H1 (cell line): ENCODE data around the gene C18orf63. TPM values are rescaled to one million over a fixed set of nuclear protein-coding genes. Genes with fewer than 3 reads are reported as not detected.
A peak's percentile ranks its signal among the peaks of the same experiment; 100 is the strongest.

Experiments used
- CTCF ChIA-PET: fragments of 300-600 bp; sonication (Branson Sonifier 250); formaldehyde crosslinking; loops from one replicate; lab custom pipeline; 2021; ENCODE audit not compliant: partially characterized antibody; lab: Charles Lee
- POLR2A ChIA-PET: fragments of 300-600 bp; sonication (Branson Sonifier 250); formaldehyde crosslinking; loops from one replicate; lab custom pipeline; 2021; ENCODE audit warnings: inconsistent platforms; ENCODE audit not compliant: partially characterized antibody; lab: Charles Lee
- DNase-seq, 2 experiments: peaks; one replicate each; pipeline versions ENCODE4 v3.0.0 to v3.0.0-alpha.2; 2010 to 2022; ENCODE audit warnings: low spot score in 2 of 2, low read depth in 1 of 2, mixed read lengths in 1 of 2
- FAIRE-seq: peaks from 2 replicates; lab custom pipeline; 2011; peaks lifted over from hg19 to GRCh38; lab: Jason Lieb, UNC
- H2AFZ ChIP-seq: 2 replicates; pipeline ENCODE4 v1.8.1; 2012; ENCODE audit warnings: low read length, inconsistent platforms
- H2AK5ac ChIP-seq: 2 replicates; pipeline ENCODE4 v1.6.1; 2013; ENCODE audit warnings: low read depth, low read length
- H2BK120ac ChIP-seq: replicated peaks from 2 replicates; pipeline ENCODE3; 2013; ENCODE audit warnings: low read depth, low read length, inconsistent platforms
- H2BK12ac ChIP-seq: 2 replicates; pipeline ENCODE4 v1.6.1; 2013; ENCODE audit warnings: low read depth, low read length
- H2BK15ac ChIP-seq: 2 replicates; pipeline ENCODE4 v1.6.1; 2013; ENCODE audit warnings: low read length
- H2BK20ac ChIP-seq: 2 replicates; pipeline ENCODE4 v1.6.1; 2013; ENCODE audit warnings: low read length
- H2BK5ac ChIP-seq: 2 replicates; pipeline ENCODE4 v1.6.1; 2013; ENCODE audit warnings: low read depth, low read length
- H3K14ac ChIP-seq: 2 replicates; pipeline ENCODE4 v1.6.1; 2013; ENCODE audit warnings: inconsistent platforms; ENCODE audit not compliant: insufficient read length
- H3K18ac ChIP-seq: 2 replicates; pipeline ENCODE4 v1.6.1; 2013; ENCODE audit warnings: low read length; ENCODE audit errors: extremely low read depth
- H3K23ac ChIP-seq: 2 replicates; pipeline ENCODE4 v1.6.1; 2013; ENCODE audit warnings: inconsistent platforms; ENCODE audit not compliant: insufficient read length
- H3K23me2 ChIP-seq: 2 replicates; pipeline ENCODE4 v1.6.1; 2013; ENCODE audit warnings: low read depth, low read length
- H3K27ac ChIP-seq: 2 replicates; pipeline ENCODE4 v1.6.1; 2011; ENCODE audit warnings: low read depth, low read length, inconsistent platforms
- H3K27me3 ChIP-seq, 4 experiments: replicated peaks in 1 of 4; 1 replicate in 1 of 4; 2 replicates in 3 of 4; pipeline versions ENCODE4 v1.6.1 to v1.8.1; 2011 to 2013; ENCODE audit warnings: low read length in 3 of 4, mild to moderate bottlenecking in 3 of 4, inconsistent platforms in 2 of 4, mixed read lengths in 2 of 4, moderate library complexity in 1 of 4; ENCODE audit not compliant: control insufficient read depth in 3 of 4, insufficient read depth in 3 of 4; ENCODE audit errors: extremely low read depth in 1 of 4
- H3K36me3 ChIP-seq, 4 experiments: 2 replicates each; pipeline versions ENCODE4 v1.6.1 to v1.8.1; 2011 to 2013; ENCODE audit warnings: mild to moderate bottlenecking in 4 of 4, low read length in 3 of 4, moderate library complexity in 2 of 4, control low read depth in 1 of 4, inconsistent platforms in 1 of 4; ENCODE audit not compliant: insufficient read depth in 4 of 4, control insufficient read depth in 2 of 4
- H3K4ac ChIP-seq: replicated peaks from 2 replicates; pipeline ENCODE3; 2013; ENCODE audit warnings: low read length, low read depth, mixed read lengths, inconsistent platforms; ENCODE audit not compliant: insufficient read length
- H3K4me1 ChIP-seq, 4 experiments: replicated peaks in 1 of 4; 1 replicate in 1 of 4; 2 replicates in 3 of 4; pipeline versions ENCODE4 v1.6.1 to v1.8.1; 2011 to 2013; ENCODE audit warnings: low read length in 3 of 4, inconsistent platforms in 2 of 4, mixed read lengths in 1 of 4; ENCODE audit not compliant: insufficient read depth in 4 of 4, control insufficient read depth in 3 of 4
- H3K4me2 ChIP-seq, 2 experiments: 2 replicates each; pipeline versions ENCODE4 v1.6.1 to v1.8.1; 2011 to 2013; ENCODE audit warnings: low read depth in 2 of 2, low read length in 2 of 2, control low read depth in 1 of 2, inconsistent platforms in 1 of 2, mild to moderate bottlenecking in 1 of 2; ENCODE audit not compliant: insufficient read depth in 1 of 2
- H3K4me3 ChIP-seq, 4 experiments: fragments of 200-600, 300-600 bp in 1 of 4; sonication (generic), shearing (Covaris generic), sonication (Bioruptor Twin) in 1 of 4; 2 replicates each; pipeline versions ENCODE4 v1.5.1 to v1.8.1; 2011 to 2016; ENCODE audit warnings: low read length in 4 of 4, low read depth in 3 of 4, control low read depth in 2 of 4, inconsistent platforms in 2 of 4, mild to moderate bottlenecking in 2 of 4, mixed read lengths in 1 of 4, moderate library complexity in 1 of 4; ENCODE audit not compliant: insufficient read depth in 2 of 4; ENCODE audit errors: extremely low read depth in 1 of 4
- H3K56ac ChIP-seq: replicated peaks from 2 replicates; pipeline ENCODE3; 2013; ENCODE audit warnings: low read depth, mild to moderate bottlenecking, mixed read lengths, low read length, inconsistent platforms; ENCODE audit not compliant: insufficient read length
- H3K79me1 ChIP-seq: 2 replicates; pipeline ENCODE4 v1.6.1; 2013; ENCODE audit warnings: low read depth, low read length, control low read depth
- H3K79me2 ChIP-seq, 2 experiments: 2 replicates each; pipeline versions ENCODE4 v1.6.1 to v1.8.1; 2012 to 2013; ENCODE audit warnings: low read length in 2 of 2, mild to moderate bottlenecking in 2 of 2, inconsistent platforms in 1 of 2; ENCODE audit not compliant: insufficient read depth in 2 of 2, control insufficient read depth in 1 of 2
- H3K9ac ChIP-seq, 4 experiments: replicated peaks in 1 of 4; 1 replicate in 1 of 4; 2 replicates in 3 of 4; pipeline versions ENCODE4 v1.6.1 to v1.8.1; 2011 to 2013; ENCODE audit warnings: low read depth in 3 of 4, low read length in 3 of 4, control low read depth in 2 of 4, mild to moderate bottlenecking in 2 of 4, moderate library complexity in 2 of 4, inconsistent platforms in 1 of 4; ENCODE audit errors: extremely low read depth in 1 of 4
- H3K9me3 ChIP-seq, 2 experiments: 2 replicates each; pipeline versions ENCODE4 v1.6.1 to v1.8.1; 2012 to 2013; ENCODE audit warnings: mild to moderate bottlenecking in 2 of 2, moderate library complexity in 2 of 2, control low read depth in 1 of 2, inconsistent platforms in 1 of 2, low read depth in 1 of 2, low read length in 1 of 2, mixed read lengths in 1 of 2; ENCODE audit not compliant: insufficient read depth in 2 of 2
- H4K20me1 ChIP-seq, 2 experiments: replicated peaks in 1 of 2; 2 replicates each; pipeline versions ENCODE3 to v1.8.1; 2011 to 2013; ENCODE audit warnings: inconsistent platforms in 2 of 2, low read length in 2 of 2, mild to moderate bottlenecking in 1 of 2; ENCODE audit not compliant: insufficient read depth in 2 of 2, control insufficient read depth in 1 of 2
- H4K5ac ChIP-seq: 2 replicates; pipeline ENCODE4 v1.6.1; 2013; ENCODE audit warnings: low read length, low read depth, mixed read lengths, inconsistent platforms; ENCODE audit not compliant: insufficient read length
- H4K8ac ChIP-seq: 2 replicates; pipeline ENCODE4 v1.8.0; 2013; ENCODE audit warnings: mild to moderate bottlenecking, moderate library complexity, low read length, inconsistent platforms; ENCODE audit not compliant: insufficient read depth; ENCODE audit errors: extremely low read depth
- H4K91ac ChIP-seq: replicated peaks from 2 replicates; pipeline ENCODE3; 2013; ENCODE audit warnings: low read length, mixed read lengths, inconsistent platforms; ENCODE audit not compliant: insufficient read length
- JUND ChIP-seq: IDR thresholded peaks from 2 replicates; pipeline ENCODE4 v1.6.1; 2011; ENCODE audit warnings: mild to moderate bottlenecking, improper control_type of control experiment, low read length
- MAFK ChIP-seq: IDR thresholded peaks from 2 replicates; pipeline ENCODE4 v1.6.1; 2012; ENCODE audit warnings: low read depth, mild to moderate bottlenecking, improper control_type of control experiment, low read length
- WGBS, 2 experiments: shearing (Covaris generic) in 1 of 2; methylation state at CpG; one replicate each; pipeline versions ENCODE4 v1.1.6 to v1.1.7; 2013 to 2015; ENCODE audit warnings: low lambda C conversion rate in 2 of 2, mixed read lengths in 2 of 2, inconsistent platforms in 1 of 2, low coverage in 1 of 2, missing lambda C conversion rate in 1 of 2; ENCODE audit not compliant: insufficient replicate concordance in 2 of 2, insufficient coverage in 1 of 2, insufficient read length in 1 of 2; ENCODE audit errors: extremely low coverage in 1 of 2, missing lambda C conversion rate in 1 of 2; 5-methylcytosine and 5-hydroxymethylcytosine counted together
- polyA plus RNA-seq, 7 experiments: library from polyadenylated mRNA; depleted of rRNA in 3 of 7; stranded (reverse) in 5 of 7; unstranded in 2 of 7; fragments of >200 nt in 5 of 7; fragments of 200-250 nt in 2 of 7; gene quantifications; 1 replicate in 5 of 7; 2 replicates in 1 of 7; 4 replicates in 1 of 7; pipeline versions ENCODE4 v1.2.1 to v1.2.3, GENCODE V29; 2011 to 2013; ENCODE audit warnings: missing spikeins in 2 of 7, mixed read lengths in 2 of 7
- total RNA-seq: library from RNA; stranded (reverse); fragmentation: NEBNext Ultra II Directional; extraction: Animal tissue kit (Norgen Biotek cat#: 25700); gene quantifications from 2 replicates; pipeline ENCODE4 v1.2.1, GENCODE V29; 2021

The C18orf63 gene
- total and polyA plus RNA-seq, 2 of the 8 experiments (the other 6 are each of a cell fraction or from before 2014, with no cell fraction given): not detected

- Histone ChIP-seq H4K8ac (no peak overlapping the region), H3K27me3 (no peaks in the 10 kb centered on the region), H3K18ac (no peak overlapping the region), H4K20me1 (no peaks in the 10 kb centered on the region), H3K14ac (no peak overlapping the region), H3K27ac (no peak overlapping the region), H3K56ac (no peak overlapping the region), H2AK5ac (no peak overlapping the region), H3K36me3 (no peaks in the 10 kb centered on the region), H3K23ac (no peak overlapping the region), H2BK20ac (no peak overlapping the region), H3K4me3 (no peak overlapping the region), H2BK15ac (no peak overlapping the region), H3K9me3 (no peaks in the 10 kb centered on the region), H4K91ac (no peak overlapping the region), H2BK5ac (no peak overlapping the region), H3K23me2 (no peaks in the 10 kb centered on the region), H2BK12ac (no peak overlapping the region), H2BK120ac (no peak overlapping the region), H3K4me1 (no peaks in the 10 kb centered on the region), H2AFZ (0 out of 2 replicates have a peak overlapping the region, but pooled peaks have one; percentile 9), H3K9ac (no peak overlapping the region), H3K4me2 (no peak overlapping the region), H3K4ac (no peak overlapping the region), H3K79me2 (no peaks in the 10 kb centered on the region), H3K79me1 (no peaks in the 10 kb centered on the region), H4K5ac (no peak overlapping the region)
- FAIRE-seq: no peak
- WGBS, 2 experiments: 83% methylated on average over 6 of the region's 6 CpGs; no CpG with 5 or more reads in 1 of the 2 experiments
- POLR2A ChIA-PET: no interaction called here
- no peak for DNase-seq
- no peak for TF ChIP-seq JUND
- no peak for TF ChIP-seq MAFK
- CTCF ChIA-PET: interaction anchor here (0.6 to 1.3 kb wide), 4 partner anchors 15 to 89 kb away, joined by 3 to 4 read pairs (median 4); no protein-coding TSS in a partner anchor
These were observed 73.7 kb downstream of the C18orf63 start for GRCh38 chr18:74389171-74389927.
